ENCODE measurements around the gene FAR2. TPM values are rescaled to one million over a fixed set of nuclear protein-coding genes. Genes with fewer than 3 reads are reported as not detected.
"Not testable (repeated sequence)": the region's sequence is repeated elsewhere in the genome, so short reads cannot be mapped to it uniquely, and the experiment has no call there.

Gene FAR2
- total and polyA plus RNA-seq, 2 experiments from 2014 or later, result 2.1 to 3.6 TPM

DNA sequence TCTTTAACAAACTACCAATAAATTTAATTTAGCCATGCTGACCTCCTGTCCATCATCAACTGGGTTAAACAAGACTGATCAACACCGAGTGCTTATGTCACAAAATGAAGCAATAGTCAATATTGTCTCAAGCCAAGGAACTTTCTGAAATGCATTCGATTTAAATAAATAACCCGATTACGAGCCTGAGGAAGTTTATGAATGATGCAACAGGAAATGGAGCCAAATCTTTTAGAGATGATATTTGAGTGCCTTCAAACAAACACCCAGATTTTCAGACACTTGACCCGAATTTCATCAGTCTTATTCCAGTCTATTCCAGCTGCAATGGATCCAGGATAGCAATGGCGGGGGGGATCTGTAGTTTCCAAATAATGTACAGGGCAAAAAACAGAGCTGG lies 27.9 kb downstream of the FAR2 start:
- 52% methylated on average over 6 of the region's 6 CpGs for WGBS, 2 experiments (ENCODE audit: low coverage in 1 of 2, low lambda C conversion rate in 2 of 2, missing lambda C conversion rate in 2 of 2)
- Histone ChIP-seq H3K9me2 (ENCODE audit: insufficient read depth) (no peaks in the 10 kb centered on the region), H3K27me3 (replicated peaks; ENCODE audit: insufficient read depth) (no peaks in the 10 kb centered on the region), H3K9me3 (ENCODE audit: low read depth) (no peaks in the 10 kb centered on the region), H3K4me2 (ENCODE audit: unreplicated experiment) (no peak overlapping the region), H3K4me3 (no peak overlapping the region), H3K27ac (no peak overlapping the region), H3K79me2 (ENCODE audit: insufficient read depth) (no peaks in the 10 kb centered on the region), H3K9ac (no peak overlapping the region), H3F3A (ENCODE audit: insufficient read depth) (no peaks in the 10 kb centered on the region), H4K20me1 (ENCODE audit: insufficient read depth) (no peaks in the 10 kb centered on the region), H3K36me3 (ENCODE audit: low read depth) (no peaks in the 10 kb centered on the region), H2AFZ (0 out of 2 replicates have a peak overlapping the region, but pooled peaks have one; percentile 41), H3K4me1 (ENCODE audit: insufficient read depth) (no peaks in the 10 kb centered on the region)
- no peak for TF ChIP-seq EZH2phosphoT487 (IDR thresholded peaks at IDR 0.05; ENCODE audit: insufficient read depth, low read depth)
- TF ChIP-seq EZH2 (IDR thresholded peaks at IDR 0.05; ENCODE audit: insufficient read depth, poor library complexity, severe bottlenecking), result no peak
- in situ Hi-C loops (cut with MboI), result no loop called here
- DNase-seq, result peak; percentile 10

DNA sequence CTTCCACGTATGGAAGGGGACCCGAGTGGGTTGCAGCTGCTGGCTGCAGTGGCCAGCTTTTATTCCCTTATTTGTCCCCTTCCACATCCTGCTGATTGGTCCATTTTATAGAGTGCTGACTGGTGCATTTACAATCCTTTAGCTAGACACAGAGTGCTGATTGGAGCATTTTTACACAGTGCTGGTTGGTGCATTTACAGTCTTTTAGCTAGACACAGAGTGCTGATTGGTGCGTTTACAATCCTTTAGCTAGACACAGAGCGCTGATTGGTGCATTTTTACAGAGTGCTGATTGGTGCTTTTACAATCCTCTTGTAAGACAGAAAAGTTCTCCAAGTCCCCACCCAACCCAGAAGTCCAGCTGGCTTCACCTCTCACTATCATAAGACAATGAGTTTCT lies 33.2 kb downstream of the FAR2 start:
- H3K4me2 ChIP-seq (ENCODE audit: unreplicated experiment); H3K36me3 ChIP-seq (ENCODE audit: low read depth); H4K20me1 ChIP-seq (ENCODE audit: insufficient read depth); H3K9me3 ChIP-seq (ENCODE audit: low read depth); H3F3A ChIP-seq (ENCODE audit: insufficient read depth); H3K27ac ChIP-seq; H3K27me3 ChIP-seq (replicated peaks; ENCODE audit: insufficient read depth); in situ Hi-C loops (cut with MboI); H3K4me3 ChIP-seq; H3K79me2 ChIP-seq (ENCODE audit: insufficient read depth); H3K9ac ChIP-seq; H2AFZ ChIP-seq; H3K4me1 ChIP-seq (ENCODE audit: insufficient read depth); DNase-seq; H3K9me2 ChIP-seq (ENCODE audit: insufficient read depth): not testable (repeated sequence)
- WGBS, 2 experiments (ENCODE audit: low coverage in 1 of 2, low lambda C conversion rate in 2 of 2, missing lambda C conversion rate in 2 of 2), result 92 to 94% methylated on average over 4 of the region's 4 CpGs

DNA sequence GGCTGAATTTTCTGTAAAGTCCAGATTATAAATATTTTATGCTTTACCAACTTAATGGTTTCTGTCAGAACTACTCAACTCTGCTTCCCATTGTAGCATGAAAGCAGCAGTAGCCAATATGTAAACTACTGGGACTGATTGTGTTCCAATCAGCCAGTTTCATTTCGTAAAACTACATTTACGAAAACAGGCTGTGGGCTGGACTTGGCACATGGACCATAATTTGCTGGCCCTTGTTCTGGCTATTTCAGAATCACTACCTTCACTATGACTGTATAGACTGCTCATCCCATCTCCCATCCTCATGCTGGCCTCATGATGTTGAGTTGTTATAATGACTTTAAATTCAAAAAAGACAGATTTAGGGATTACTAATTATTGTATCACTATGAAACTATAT lies 38.7 kb downstream of the FAR2 start:
- in situ Hi-C loops (cut with MboI), result no loop called here
- 63 to 66% methylated on average over 2 of the region's 2 CpGs for whole genome bisulfite sequencing, 2 experiments (ENCODE audit: low coverage in 1 of 2, low lambda C conversion rate in 2 of 2, missing lambda C conversion rate in 2 of 2)
- Histone ChIP-seq H3K27ac (no peak overlapping the region), H2AFZ (no peak overlapping the region), H3K36me3 (ENCODE audit: low read depth) (no peaks in the 10 kb centered on the region), H3K4me3 (no peak overlapping the region), H3K4me1 (ENCODE audit: insufficient read depth) (no peaks in the 10 kb centered on the region), H3F3A (ENCODE audit: insufficient read depth) (no peaks in the 10 kb centered on the region), H4K20me1 (ENCODE audit: insufficient read depth) (no peaks in the 10 kb centered on the region), H3K9me3 (ENCODE audit: low read depth) (no peaks in the 10 kb centered on the region), H3K4me2 (ENCODE audit: unreplicated experiment) (no peak overlapping the region), H3K79me2 (ENCODE audit: insufficient read depth) (no peaks in the 10 kb centered on the region), H3K27me3 (replicated peaks; ENCODE audit: insufficient read depth) (no peaks in the 10 kb centered on the region), H3K9ac (no peak overlapping the region), H3K9me2 (ENCODE audit: insufficient read depth) (no peaks in the 10 kb centered on the region)
- TF ChIP-seq EZH2phosphoT487 (IDR thresholded peaks at IDR 0.05; ENCODE audit: insufficient read depth, low read depth) (no peak), EZH2 (IDR thresholded peaks at IDR 0.05; ENCODE audit: insufficient read depth, poor library complexity, severe bottlenecking) (no peak)
- DNase-seq, result peak; percentile 19

DNA sequence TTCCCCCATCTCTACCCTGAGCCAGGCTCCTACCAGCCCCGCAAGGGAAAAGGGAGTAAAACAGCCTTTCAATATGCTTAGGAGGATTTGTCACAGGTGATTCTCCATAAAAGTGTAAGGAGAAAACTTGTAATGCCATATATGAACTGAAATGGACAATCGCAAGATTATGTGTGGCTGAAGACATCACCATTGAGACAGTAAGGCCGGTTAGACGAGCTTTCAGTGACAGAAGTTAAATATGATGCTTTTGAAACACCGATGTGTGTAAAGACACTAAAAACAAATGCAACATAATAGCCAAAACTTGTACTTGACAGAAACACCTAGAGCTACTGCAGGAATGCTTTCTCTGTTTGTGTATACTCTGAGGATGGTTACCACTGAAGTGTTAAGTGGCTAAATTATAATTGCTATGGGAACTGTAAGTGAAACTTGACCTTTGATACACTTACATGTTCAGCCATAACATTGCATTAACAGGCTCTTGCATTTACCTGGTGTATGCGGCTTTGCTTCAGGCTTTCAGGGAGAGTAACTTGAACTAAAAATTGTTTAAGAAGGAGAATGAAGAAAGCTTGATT lies 42.3 kb downstream of the FAR2 start:
- in situ Hi-C loops (cut with MboI), result no loop called here
- no peak overlapping the region for H3K4me3 ChIP-seq
- no peak overlapping the region for H2AFZ ChIP-seq
- H3K36me3 ChIP-seq (ENCODE audit: low read depth), result no peaks in the 10 kb centered on the region
- H3K79me2 ChIP-seq (ENCODE audit: insufficient read depth), result no peaks in the 10 kb centered on the region
- no peaks in the 10 kb centered on the region for H3K27me3 ChIP-seq (replicated peaks; ENCODE audit: insufficient read depth)
- no peaks in the 10 kb centered on the region for H4K20me1 ChIP-seq (ENCODE audit: insufficient read depth)
- no peak overlapping the region for H3K4me2 ChIP-seq (ENCODE audit: unreplicated experiment)
- no peak for DNase-seq
- H3K9me3 ChIP-seq (ENCODE audit: low read depth), result no peaks in the 10 kb centered on the region
- H3K27ac ChIP-seq, result no peak overlapping the region
- H3K4me1 ChIP-seq (ENCODE audit: insufficient read depth), result no peaks in the 10 kb centered on the region
- no peaks in the 10 kb centered on the region for H3K9me2 ChIP-seq (ENCODE audit: insufficient read depth)
- TF ChIP-seq EZH2phosphoT487 (IDR thresholded peaks at IDR 0.05; ENCODE audit: insufficient read depth, low read depth) (no peak), EZH2 (IDR thresholded peaks at IDR 0.05; ENCODE audit: insufficient read depth, poor library complexity, severe bottlenecking) (no peak)
- WGBS, 2 experiments (ENCODE audit: low coverage in 1 of 2, low lambda C conversion rate in 2 of 2, missing lambda C conversion rate in 2 of 2), result 90 to 94% methylated on average over 6 of the region's 6 CpGs
- no peak overlapping the region for H3K9ac ChIP-seq
- H3F3A ChIP-seq (ENCODE audit: insufficient read depth), result no peaks in the 10 kb centered on the region

DNA sequence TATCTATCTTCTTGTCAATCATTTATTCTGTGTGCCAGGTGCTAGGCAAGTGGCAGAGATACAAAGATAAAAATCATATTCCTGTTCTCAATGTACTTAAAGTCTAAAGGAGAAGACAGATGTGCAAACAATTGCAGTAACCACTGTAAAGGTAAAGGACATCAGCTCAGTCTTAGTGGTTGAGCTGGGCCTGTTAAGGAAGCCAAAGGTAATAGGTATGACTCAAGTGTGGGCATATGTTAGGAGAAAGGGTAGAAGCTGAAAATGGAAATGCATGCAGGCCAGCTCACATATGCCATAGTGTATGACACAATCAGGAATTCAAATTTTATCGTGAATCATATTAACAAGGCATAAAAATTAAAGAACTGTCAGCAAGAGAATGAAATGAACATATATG lies 49.8 kb downstream of the FAR2 start:
- H4K20me1 ChIP-seq (ENCODE audit: insufficient read depth), result no peaks in the 10 kb centered on the region
- no peak overlapping the region for H2AFZ ChIP-seq
- DNase-seq, result no peak
- no peaks in the 10 kb centered on the region for H3F3A ChIP-seq (ENCODE audit: insufficient read depth)
- in situ Hi-C loops (cut with MboI), result no loop called here
- H3K9me3 ChIP-seq (ENCODE audit: low read depth), result no peaks in the 10 kb centered on the region
- H3K9me2 ChIP-seq (ENCODE audit: insufficient read depth), result no peaks in the 10 kb centered on the region
- no peaks in the 10 kb centered on the region for H3K27me3 ChIP-seq (replicated peaks; ENCODE audit: insufficient read depth)
- no peaks in the 10 kb centered on the region for H3K4me1 ChIP-seq (ENCODE audit: insufficient read depth)
- no peak overlapping the region for H3K27ac ChIP-seq
- TF ChIP-seq EZH2phosphoT487 (IDR thresholded peaks at IDR 0.05; ENCODE audit: insufficient read depth, low read depth) (no peak), EZH2 (IDR thresholded peaks at IDR 0.05; ENCODE audit: insufficient read depth, poor library complexity, severe bottlenecking) (no peak)
- no peaks in the 10 kb centered on the region for H3K79me2 ChIP-seq (ENCODE audit: insufficient read depth)
- no peak overlapping the region for H3K4me2 ChIP-seq (ENCODE audit: unreplicated experiment)
- H3K36me3 ChIP-seq (ENCODE audit: low read depth), result no peaks in the 10 kb centered on the region
- H3K9ac ChIP-seq, result no peak overlapping the region
- 48 to 63% methylated on average over 1 of the region's 1 CpG for WGBS, 2 experiments (ENCODE audit: low coverage in 1 of 2, low lambda C conversion rate in 2 of 2, missing lambda C conversion rate in 2 of 2)
- no peak overlapping the region for H3K4me3 ChIP-seq
